HFF-Myc (cell line): ENCODE results near the gene FHL3.
A peak's percentile ranks its signal among the peaks of the same experiment; 100 is the strongest.
"Not testable (repeated sequence)": the region's sequence is repeated elsewhere in the genome, so short reads cannot be mapped to it uniquely, and the experiment has no call there.

Experiments
- DNase-seq: peaks from one replicate; pipeline ENCODE4 v3.0.0-alpha.2; 2011; ENCODE audit warnings: low read depth; ENCODE audit errors: extremely low read depth
- H3K4me3 ChIP-seq: replicated peaks from 2 replicates; pipeline ENCODE4 v1.5.1; 2011; ENCODE audit warnings: low read depth, mild to moderate bottlenecking, control low read depth, low read length
- CTCF ChIP-seq: IDR thresholded peaks from 2 replicates; pipeline ENCODE4 v1.5.1; 2012; ENCODE audit warnings: mild to moderate bottlenecking, low read depth, low read length, control low read depth; ENCODE audit errors: missing control alignments

FHL3 gene

DNA sequence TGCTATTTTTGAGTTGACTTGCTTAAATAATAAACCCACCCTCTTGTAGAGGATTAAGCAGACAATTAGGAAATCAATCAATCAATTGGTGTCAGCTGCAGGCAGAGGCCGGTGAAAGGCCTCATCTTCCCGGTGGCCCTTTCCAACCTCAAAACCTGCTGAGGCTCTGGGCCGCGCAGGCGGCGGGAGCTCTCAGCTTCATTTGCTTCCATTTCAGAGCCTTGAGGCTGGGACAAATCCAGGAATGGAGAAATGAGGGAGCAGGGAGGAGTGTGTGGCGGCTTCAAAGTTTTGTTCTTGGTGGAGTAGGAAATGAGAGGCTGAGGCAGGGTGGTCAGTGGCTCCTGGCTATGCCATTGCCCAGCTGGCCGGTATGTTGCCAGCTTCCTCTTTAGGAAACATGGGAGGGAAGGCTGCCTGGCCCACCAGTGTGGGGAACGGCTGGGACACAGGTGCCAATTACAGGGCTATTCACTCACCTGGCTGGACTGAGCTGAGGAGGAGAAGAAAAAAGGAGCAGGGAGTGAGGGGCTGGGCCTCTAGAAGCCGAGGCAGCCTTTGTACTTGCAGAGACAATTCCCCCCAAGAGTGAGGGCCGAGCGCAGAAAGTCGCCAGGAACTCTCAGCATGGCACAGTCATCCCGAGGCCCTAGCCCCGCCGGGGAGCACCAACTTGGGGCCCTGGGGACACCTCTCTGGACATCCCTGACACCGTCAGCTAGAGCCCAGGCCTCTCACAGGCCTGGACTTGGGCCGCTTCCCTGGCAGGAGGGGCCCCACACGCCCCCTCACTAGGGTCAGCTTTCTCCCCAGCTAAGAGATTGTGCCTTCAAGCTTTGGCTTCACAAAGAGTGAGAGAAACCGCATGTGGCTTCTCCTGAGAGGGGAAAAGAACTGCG lies 36.9 kb upstream of the FHL3 start:
- no peak for DNase-seq
- no peak overlapping the region for H3K4me3 ChIP-seq
- TF ChIP-seq CTCF: no peak

GRCh38 chr1:38039331-38040088 lies 34.2 kb upstream of the FHL3 start:
- no peak for DNase-seq
- no peak for TF ChIP-seq CTCF
- H3K4me3 ChIP-seq: no peak overlapping the region

DNA sequence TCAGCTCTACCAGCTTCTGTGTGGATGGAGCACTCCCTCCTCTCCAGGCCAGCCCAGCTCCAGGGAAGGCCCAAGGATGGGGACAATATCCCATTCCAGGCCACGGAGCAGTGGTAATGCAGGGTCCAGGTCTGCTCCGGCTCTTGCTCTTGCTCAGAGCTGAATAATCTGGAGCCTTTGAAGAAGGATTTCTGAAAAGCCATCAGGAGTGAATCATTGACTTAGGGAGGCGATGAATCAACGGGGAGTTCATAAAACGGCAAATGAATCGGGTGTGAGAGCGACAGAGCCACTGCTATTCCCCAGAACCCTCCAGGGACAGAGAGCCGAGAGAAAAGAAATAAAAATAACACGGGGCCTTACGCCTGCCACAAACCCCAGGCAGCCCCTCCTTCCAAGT lies 33.5 kb upstream of the FHL3 start:
- no peak for DNase-seq
- no peak overlapping the region for H3K4me3 ChIP-seq
- no peak for TF ChIP-seq CTCF

DNA sequence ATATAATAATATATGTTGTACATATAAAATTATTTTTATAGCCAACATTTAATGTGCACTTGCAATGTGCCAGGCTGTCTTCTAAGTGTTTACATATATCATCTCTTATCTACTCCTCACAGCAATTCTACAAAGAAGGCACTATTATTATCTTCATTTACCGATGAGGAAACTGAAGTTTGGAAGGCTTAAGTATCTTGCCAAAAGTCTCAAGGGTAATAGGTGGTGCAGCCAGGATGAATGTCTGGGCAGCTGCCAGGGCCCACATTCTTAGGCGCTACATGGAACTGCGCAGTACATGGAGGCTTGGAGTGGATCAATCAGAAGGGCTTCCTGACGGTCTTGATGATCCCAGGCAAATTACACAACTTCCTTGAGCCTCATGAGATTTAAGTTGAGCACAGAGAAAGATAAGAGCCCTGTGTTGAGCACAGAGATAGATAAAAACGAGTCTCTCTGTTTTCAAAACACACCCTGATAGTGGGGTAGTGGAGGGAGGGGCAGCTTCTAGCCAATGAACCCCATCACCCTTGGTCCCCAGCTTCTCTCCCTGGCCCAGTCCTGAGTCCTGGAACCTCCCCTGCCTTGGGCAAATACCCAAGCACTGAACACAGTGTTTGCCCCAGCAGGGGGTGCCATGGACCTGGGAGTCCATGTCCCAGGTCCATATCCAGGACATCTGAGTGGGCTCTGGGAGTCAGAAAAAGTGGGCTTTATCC lies 32.1 kb upstream of the FHL3 start:
- peak; percentile 37 for TF ChIP-seq CTCF
- H3K4me3 ChIP-seq: no peak overlapping the region
- DNase-seq: no peak

DNA sequence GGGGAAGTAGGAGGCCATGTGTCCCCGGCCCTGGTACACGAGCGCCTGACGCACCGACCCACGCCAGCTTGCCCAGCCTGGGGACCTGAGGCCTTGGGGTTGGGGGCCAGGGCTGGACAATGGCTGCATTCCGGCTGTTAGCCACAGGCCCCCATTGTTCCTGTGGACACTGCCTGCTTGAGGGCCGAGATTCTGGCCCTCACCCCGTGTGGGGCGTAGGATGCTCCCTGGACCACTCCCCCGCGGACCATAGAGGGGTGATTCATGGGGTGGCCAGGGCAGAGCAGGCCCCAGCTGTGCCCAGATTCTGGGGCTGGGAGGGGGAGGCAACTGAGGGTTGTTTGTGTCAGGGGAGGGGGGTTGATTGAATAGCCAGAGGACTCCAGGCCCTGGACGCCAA lies 29.6 kb upstream of the FHL3 start:
- DNase-seq: no peak
- TF ChIP-seq CTCF: no peak
- no peak overlapping the region for H3K4me3 ChIP-seq

DNA sequence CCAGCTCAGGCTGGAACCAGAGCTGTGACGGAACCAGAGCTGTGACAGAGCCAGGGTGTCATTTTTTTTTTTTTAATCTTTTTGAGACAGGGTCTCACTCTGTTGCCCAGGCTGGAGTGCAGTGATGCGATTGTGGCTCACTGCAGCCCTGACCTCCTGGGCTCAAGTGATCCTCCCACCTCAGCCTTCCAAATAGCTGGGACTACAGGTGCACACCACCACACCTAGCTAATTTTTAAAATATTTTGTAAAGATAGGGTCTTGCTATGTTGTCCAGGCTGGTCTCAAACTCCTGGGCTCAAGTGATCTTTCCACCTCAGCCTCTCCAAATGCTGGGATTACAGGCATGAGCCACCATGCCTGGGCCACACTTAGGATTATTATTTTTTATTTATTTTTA lies 27.7 kb upstream of the FHL3 start:
- H3K4me3 ChIP-seq, DNase-seq: not testable (repeated sequence)

- DNase-seq: no peak
- TF ChIP-seq CTCF: no peak
- H3K4me3 ChIP-seq: no peak overlapping the region
These were observed 26.2 kb upstream of the FHL3 start for GRCh38 chr1:38031513-38031866.
